ENCODE results near the gene CST9.

The CST9 gene

GRCh38 chr20:23565503-23566045 is 40.1 kb downstream of the CST9 start:
- H3K4me1 ChIP-seq (ENCODE audit: insufficient read depth, low read length), result no peaks in the 10 kb centered on the region
- peaks cover 21% of the 10 kb centered on the region for H3K9me3 ChIP-seq (ENCODE audit: insufficient read depth, low read depth, low read length)
- H3K36me3 ChIP-seq (ENCODE audit: insufficient read depth, low read length), result no peaks in the 10 kb centered on the region
- WGBS, result 91% methylated on average over 2 of the region's 2 CpGs
- H3K9ac ChIP-seq (ENCODE audit: low read depth, low read length), result no peak overlapping the region
- no peak overlapping the region for H3K27ac ChIP-seq (ENCODE audit: low read depth, low read length)
- no peaks in the 10 kb centered on the region for H3K27me3 ChIP-seq (ENCODE audit: insufficient read depth, low read length)
- no peak overlapping the region for H3K4me3 ChIP-seq (ENCODE audit: low read length)

DNA sequence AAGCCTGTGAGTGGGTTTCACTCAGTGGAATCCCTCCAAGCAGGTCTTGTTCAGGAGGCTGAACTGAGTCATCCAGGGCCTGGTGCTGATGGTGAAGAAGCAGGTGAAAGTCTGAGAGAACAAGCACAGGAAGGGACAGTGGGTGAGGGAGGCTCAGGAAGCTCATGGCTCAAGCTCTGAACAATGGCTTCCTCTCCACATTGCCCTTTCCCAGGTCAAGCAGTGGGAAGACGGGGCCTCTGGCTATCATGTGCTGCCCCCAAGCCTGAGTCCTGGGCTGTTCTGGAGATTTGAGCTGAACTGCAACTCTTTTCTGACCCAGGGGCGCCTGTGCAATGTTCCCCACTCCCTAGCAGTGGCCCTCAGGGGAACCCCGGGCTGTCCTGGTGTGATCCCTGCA is 40.8 kb downstream of the CST9 start:
- H3K27me3 ChIP-seq (ENCODE audit: insufficient read depth, low read length), result no peaks in the 10 kb centered on the region
- 90% methylated on average over 3 of the region's 3 CpGs for WGBS
- H3K9ac ChIP-seq (ENCODE audit: low read depth, low read length), result no peak overlapping the region

GRCh38 chr20:23562721-23563342 is 42.9 kb downstream of the CST9 start:
- H3K9ac ChIP-seq (ENCODE audit: low read depth, low read length), result no peak overlapping the region
- 95% methylated on average over 1 of the region's 1 CpG for WGBS
- no peak overlapping the region for H3K4me3 ChIP-seq (ENCODE audit: low read length)
- H3K9me3 ChIP-seq (ENCODE audit: insufficient read depth, low read depth, low read length), result peaks cover 38% of the 10 kb centered on the region
- H3K27ac ChIP-seq (ENCODE audit: low read depth, low read length), result no peak overlapping the region
- no peaks in the 10 kb centered on the region for H3K27me3 ChIP-seq (ENCODE audit: insufficient read depth, low read length)
- H3K36me3 ChIP-seq (ENCODE audit: insufficient read depth, low read length), result no peaks in the 10 kb centered on the region
- no peaks in the 10 kb centered on the region for H3K4me1 ChIP-seq (ENCODE audit: insufficient read depth, low read length)

More for the DNA sequence above, 40.8 kb downstream of the CST9 start:
- H3K4me3 ChIP-seq (ENCODE audit: low read length), result no peak overlapping the region
- no peak overlapping the region for H3K27ac ChIP-seq (ENCODE audit: low read depth, low read length)
- H3K9me3 ChIP-seq (ENCODE audit: insufficient read depth, low read depth, low read length), result peaks cover 27% of the 10 kb centered on the region
- no peaks in the 10 kb centered on the region for H3K4me1 ChIP-seq (ENCODE audit: insufficient read depth, low read length)
- no peaks in the 10 kb centered on the region for H3K36me3 ChIP-seq (ENCODE audit: insufficient read depth, low read length)

DNA sequence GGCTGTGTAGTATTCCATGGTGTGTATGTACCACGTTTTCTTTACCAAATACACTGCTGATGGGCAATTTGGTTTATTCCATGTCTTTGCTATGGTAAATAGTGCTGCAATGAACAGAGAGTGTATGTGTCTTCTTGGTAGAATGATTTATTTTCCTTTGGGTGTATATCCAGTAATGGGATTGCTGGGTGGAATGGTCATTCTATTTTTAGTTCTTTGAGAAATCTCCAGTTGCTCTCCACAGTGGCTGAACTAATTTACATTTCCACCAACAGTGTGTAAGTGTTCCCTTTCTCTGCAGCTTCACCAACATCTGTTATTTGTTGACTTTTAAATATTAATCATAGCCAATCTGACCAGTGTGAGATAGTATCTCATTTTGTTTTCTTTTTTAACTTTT is 51.3 kb downstream of the CST9 start:
- no peak overlapping the region for H3K27ac ChIP-seq (ENCODE audit: low read depth, low read length)
- H3K27me3 ChIP-seq (ENCODE audit: insufficient read depth, low read length), result no peaks in the 10 kb centered on the region
- no peaks in the 10 kb centered on the region for H3K36me3 ChIP-seq (ENCODE audit: insufficient read depth, low read length)
- H3K4me1 ChIP-seq (ENCODE audit: insufficient read depth, low read length), result no peaks in the 10 kb centered on the region
- no peak overlapping the region for H3K9ac ChIP-seq (ENCODE audit: low read depth, low read length)
- peaks cover 10% of the 10 kb centered on the region for H3K9me3 ChIP-seq (ENCODE audit: insufficient read depth, low read depth, low read length)
- WGBS, result 90% methylated on average over 1 of the region's 1 CpG
- H3K4me3 ChIP-seq (ENCODE audit: low read length), result no peak overlapping the region

Measured in HUES64 (cell line).